ENCODE results near the gene HADH.
"Not testable (repeated sequence)": the region's sequence is repeated elsewhere in the genome, so short reads cannot be mapped to it uniquely, and the experiment has no call there.

Gene HADH

GRCh38 chr4:108024878-108025165 lies 35.1 kb downstream of the HADH start:
- H3K4me3 ChIP-seq (ENCODE audit: low read depth, low read length), result no peak overlapping the region
- no peak for DNase-seq (ENCODE audit: low read depth)

GRCh38 chr4:108029016-108029720 lies 39.5 kb downstream of the HADH start:
- H3K4me3 ChIP-seq (ENCODE audit: low read depth, low read length), result no peak overlapping the region
- no peak for DNase-seq (ENCODE audit: low read depth)

- DNase-seq (ENCODE audit: low read depth), result no peak
- no peak overlapping the region for H3K4me3 ChIP-seq (ENCODE audit: low read depth, low read length)
These were observed 40.0 kb downstream of the HADH start for GRCh38 chr4:108029731-108030130.

- H3K4me3 ChIP-seq (ENCODE audit: low read depth, low read length), result no peak overlapping the region
- DNase-seq (ENCODE audit: low read depth), result peak; percentile 34
These were observed 40.6 kb downstream of the HADH start for GRCh38 chr4:108030332-108030731.

GRCh38 chr4:108031427-108032083 lies 41.9 kb downstream of the HADH start:
- no peak for DNase-seq (ENCODE audit: low read depth)
- no peak overlapping the region for H3K4me3 ChIP-seq (ENCODE audit: low read depth, low read length)

- no peak overlapping the region for H3K4me3 ChIP-seq (ENCODE audit: low read depth, low read length)
These were observed 43.7 kb downstream of the HADH start for GRCh38 chr4:108033348-108033747.

GRCh38 chr4:108034565-108034964 lies 44.9 kb downstream of the HADH start:
- no peak for DNase-seq (ENCODE audit: low read depth)
- H3K4me3 ChIP-seq (ENCODE audit: low read depth, low read length), result no peak overlapping the region

More at GRCh38 chr4:108033348-108033747, 43.7 kb downstream of the HADH start:
- no peak for DNase-seq (ENCODE audit: low read depth)

- DNase-seq (ENCODE audit: low read depth), result no peak
- no peak overlapping the region for H3K4me3 ChIP-seq (ENCODE audit: low read depth, low read length)
These were observed 46.0 kb downstream of the HADH start for GRCh38 chr4:108035691-108036090.

- H3K4me3 ChIP-seq (ENCODE audit: low read depth, low read length), result no peak overlapping the region
These were observed 46.5 kb downstream of the HADH start for GRCh38 chr4:108036213-108036612.

GRCh38 chr4:108037884-108038283 lies 48.2 kb downstream of the HADH start:
- H3K4me3 ChIP-seq (ENCODE audit: low read depth, low read length), result no peak overlapping the region
- no peak for DNase-seq (ENCODE audit: low read depth)

More at GRCh38 chr4:108036213-108036612, 46.5 kb downstream of the HADH start:
- no peak for DNase-seq (ENCODE audit: low read depth)

- DNase-seq (ENCODE audit: low read depth), result no peak
- no peak overlapping the region for H3K4me3 ChIP-seq (ENCODE audit: low read depth, low read length)
These were observed 53.2 kb downstream of the HADH start for GRCh38 chr4:108042927-108043326.

GRCh38 chr4:108043526-108043925 lies 53.8 kb downstream of the HADH start:
- no peak overlapping the region for H3K4me3 ChIP-seq (ENCODE audit: low read depth, low read length)
- DNase-seq (ENCODE audit: low read depth), result no peak

GRCh38 chr4:108044951-108045686 lies 55.4 kb downstream of the HADH start:
- no peak for DNase-seq (ENCODE audit: low read depth)
- no peak overlapping the region for H3K4me3 ChIP-seq (ENCODE audit: low read depth, low read length)

GRCh38 chr4:108045687-108046024 lies 56.0 kb downstream of the HADH start:
- DNase-seq (ENCODE audit: low read depth), result no peak
- H3K4me3 ChIP-seq (ENCODE audit: low read depth, low read length), result no peak overlapping the region

- no peak overlapping the region for H3K4me3 ChIP-seq (ENCODE audit: low read depth, low read length)
- no peak for DNase-seq (ENCODE audit: low read depth)
These were observed 57.5 kb downstream of the HADH start for GRCh38 chr4:108047199-108047598.

GRCh38 chr4:108048157-108048556 lies 58.5 kb downstream of the HADH start:
- no peak for DNase-seq (ENCODE audit: low read depth)

GRCh38 chr4:108048997-108049396 lies 59.3 kb downstream of the HADH start:
- no peak for DNase-seq (ENCODE audit: low read depth)
- H3K4me3 ChIP-seq (ENCODE audit: low read depth, low read length), result no peak overlapping the region

More at GRCh38 chr4:108048157-108048556, 58.5 kb downstream of the HADH start:
- H3K4me3 ChIP-seq (ENCODE audit: low read depth, low read length), result no peak overlapping the region

GRCh38 chr4:108049406-108049805 lies 59.7 kb downstream of the HADH start:
- no peak for DNase-seq (ENCODE audit: low read depth)
- no peak overlapping the region for H3K4me3 ChIP-seq (ENCODE audit: low read depth, low read length)

GRCh38 chr4:108050166-108051111 lies 60.8 kb downstream of the HADH start:
- not testable (repeated sequence) for H3K4me3 ChIP-seq (ENCODE audit: low read depth, low read length); DNase-seq (ENCODE audit: low read depth)

- H3K4me3 ChIP-seq (ENCODE audit: low read depth, low read length), result no peak overlapping the region
- DNase-seq (ENCODE audit: low read depth), result no peak
These were observed 61.7 kb downstream of the HADH start for GRCh38 chr4:108051343-108051742.
